Activated CD4-positive, alpha-beta T cell treated with anti-CD3 and anti-CD28 coated beads, Interleukin-2, Interleukin-4, amounts not matched to agents 100 ng/mL and 50 ng/mL, durations not matched to agents 16 hours and 8 hours (primary cell): ENCODE measurements around the gene TCFL5.

Source experiments
- DNase-seq: peaks from one replicate; pipeline ENCODE4 v3.0.0-alpha.2; 2020; ENCODE audit warnings: low spot score

TCFL5 gene

GRCh38 chr20:62895539-62895938, 33.9 kb upstream of the TCFL5 start:
- DNase-seq: no peak

GRCh38 chr20:62894261-62894660, 32.6 kb upstream of the TCFL5 start:
- no peak for DNase-seq

- DNase-seq: no peak
These were observed 32.1 kb upstream of the TCFL5 start for GRCh38 chr20:62893700-62894099.

GRCh38 chr20:62892348-62893304, 31.0 kb upstream of the TCFL5 start:
- DNase-seq: no peak

- DNase-seq: no peak
These were observed 29.5 kb upstream of the TCFL5 start for GRCh38 chr20:62891111-62891510.

GRCh38 chr20:62890444-62890843, 28.8 kb upstream of the TCFL5 start:
- no peak for DNase-seq

- no peak for DNase-seq
These were observed 28.2 kb upstream of the TCFL5 start for GRCh38 chr20:62889871-62890270.

- DNase-seq: no peak
These were observed 27.8 kb upstream of the TCFL5 start for GRCh38 chr20:62889411-62889810.

- no peak for DNase-seq
These were observed 27.3 kb upstream of the TCFL5 start for GRCh38 chr20:62888910-62889309.

- no peak for DNase-seq
These were observed 26.8 kb upstream of the TCFL5 start for GRCh38 chr20:62888406-62888805.

GRCh38 chr20:62887860-62888239, 26.2 kb upstream of the TCFL5 start:
- DNase-seq: no peak

GRCh38 chr20:62887152-62887859, 25.7 kb upstream of the TCFL5 start:
- DNase-seq: no peak

GRCh38 chr20:62886709-62887058, 25.1 kb upstream of the TCFL5 start:
- no peak for DNase-seq

GRCh38 chr20:62885896-62886708, 24.5 kb upstream of the TCFL5 start:
- DNase-seq: no peak

- no peak for DNase-seq
These were observed 23.6 kb upstream of the TCFL5 start for GRCh38 chr20:62885046-62885895.

GRCh38 chr20:62884556-62884955, 22.9 kb upstream of the TCFL5 start:
- no peak for DNase-seq

- DNase-seq: no peak
These were observed 20.8 kb upstream of the TCFL5 start for GRCh38 chr20:62882426-62882825.

- DNase-seq: no peak
These were observed 20.2 kb upstream of the TCFL5 start for GRCh38 chr20:62881662-62882395.

GRCh38 chr20:62880935-62881661, 19.5 kb upstream of the TCFL5 start:
- no peak for DNase-seq
